Muscle layer of duodenum (tissue), 2 donors: ENCODE measurements around the gene SOCS4.
"Not testable (repeated sequence)": the region's sequence is repeated elsewhere in the genome, so short reads cannot be mapped to it uniquely, and the experiment has no call there.

ENCODE experiments used
- H3K27ac ChIP-seq: one replicate; pipeline ENCODE4 v1.7.0; 2013; ENCODE audit warnings: mild to moderate bottlenecking, low read length
- H3K27me3 ChIP-seq: one replicate; pipeline ENCODE4 v1.7.0; 2013; ENCODE audit warnings: low read depth, mild to moderate bottlenecking, control low read depth, low read length
- H3K36me3 ChIP-seq, 2 donors: one replicate each; pipeline ENCODE4 v1.7.0; 2013; ENCODE audit warnings: low read length in 2 of 2, control low read depth in 1 of 2, mild to moderate bottlenecking in 1 of 2; ENCODE audit not compliant: insufficient read depth in 2 of 2, control insufficient read depth in 1 of 2
- H3K4me1 ChIP-seq, 2 donors: one replicate each; pipeline ENCODE4 v1.7.0; 2013; ENCODE audit warnings: low read length in 2 of 2, mild to moderate bottlenecking in 2 of 2, control low read depth in 1 of 2, moderate library complexity in 1 of 2; ENCODE audit not compliant: insufficient read depth in 2 of 2, control insufficient read depth in 1 of 2
- H3K4me3 ChIP-seq, 2 donors: one replicate each; pipeline ENCODE4 v1.7.0; 2013; ENCODE audit warnings: low read length in 2 of 2, low read depth in 1 of 2, mild to moderate bottlenecking in 1 of 2
- H3K9me3 ChIP-seq, 2 donors: one replicate each; pipeline ENCODE4 v1.7.0; 2013; ENCODE audit warnings: low read length in 2 of 2, control low read depth in 1 of 2, mild to moderate bottlenecking in 1 of 2; ENCODE audit not compliant: control insufficient read depth in 1 of 2
- donor health status: healthy.

SOCS4 gene

GRCh38 chr14:55071870-55072640 lies 45.0 kb downstream of the SOCS4 start:
- Histone ChIP-seq H3K27ac (peak overlapping the region; percentile 48), H3K4me3 (no peak overlapping the region), H3K36me3 (peaks cover 0 to 18% of the 10 kb centered on the region in 2 donors), H3K4me1 (peaks cover 2 to 21% of the 10 kb centered on the region in 2 donors), H3K27me3 (no peaks in the 10 kb centered on the region), H3K9me3 (no peaks in the 10 kb centered on the region)

GRCh38 chr14:55073856-55074255 lies 46.8 kb downstream of the SOCS4 start:
- Histone ChIP-seq H3K9me3 (no peaks in the 10 kb centered on the region), H3K4me1 (peaks cover 3 to 21% of the 10 kb centered on the region in 2 donors), H3K27ac (no peak overlapping the region), H3K4me3 (no peak overlapping the region), H3K27me3 (no peaks in the 10 kb centered on the region), H3K36me3 (peaks cover 0 to 11% of the 10 kb centered on the region in 2 donors)

GRCh38 chr14:55074662-55075061 lies 47.6 kb downstream of the SOCS4 start:
- H3K27ac ChIP-seq, result no peak overlapping the region
- no peaks in the 10 kb centered on the region for H3K27me3 ChIP-seq
- H3K4me1 ChIP-seq, result peaks cover 3 to 21% of the 10 kb centered on the region in 2 donors
- no peaks in the 10 kb centered on the region for H3K9me3 ChIP-seq
- H3K36me3 ChIP-seq, result peaks cover 0 to 9% of the 10 kb centered on the region in 2 donors
- no peak overlapping the region for H3K4me3 ChIP-seq

- Histone ChIP-seq H3K9me3 (no peaks in the 10 kb centered on the region), H3K36me3 (peaks cover 0 to 6% of the 10 kb centered on the region in 2 donors), H3K27me3 (no peaks in the 10 kb centered on the region), H3K4me3 (no peak overlapping the region), H3K27ac (no peak overlapping the region), H3K4me1 (peaks cover 3 to 21% of the 10 kb centered on the region in 2 donors)
Observed at GRCh38 chr14:55075628-55076175, 48.7 kb downstream of the SOCS4 start.

GRCh38 chr14:55077170-55078151 lies 50.4 kb downstream of the SOCS4 start:
- peaks cover 0 to 3% of the 10 kb centered on the region in 2 donors for H3K36me3 ChIP-seq
- H3K27me3 ChIP-seq, result no peaks in the 10 kb centered on the region
- peak overlapping the region; percentile 74 for H3K27ac ChIP-seq
- H3K4me1 ChIP-seq, result peaks cover 3 to 11% of the 10 kb centered on the region in 2 donors
- no peaks in the 10 kb centered on the region for H3K9me3 ChIP-seq
- H3K4me3 ChIP-seq, result no peak overlapping the region

- not testable (repeated sequence) for H3K4me3 ChIP-seq, H3K36me3 ChIP-seq, H3K4me1 ChIP-seq, H3K27me3 ChIP-seq, H3K9me3 ChIP-seq, H3K27ac ChIP-seq
Observed at GRCh38 chr14:55079961-55080360, 52.9 kb downstream of the SOCS4 start.

GRCh38 chr14:55084401-55085059 lies 57.5 kb downstream of the SOCS4 start:
- no peak overlapping the region for H3K27ac ChIP-seq
- H3K36me3 ChIP-seq, result no peaks in the 10 kb centered on the region
- H3K9me3 ChIP-seq, result no peaks in the 10 kb centered on the region
- no peak overlapping the region for H3K4me3 ChIP-seq
- no peaks in the 10 kb centered on the region for H3K27me3 ChIP-seq
- no peaks in the 10 kb centered on the region for H3K4me1 ChIP-seq

- Histone ChIP-seq H3K4me3 (no peak overlapping the region), H3K27ac (no peak overlapping the region), H3K36me3 (no peaks in the 10 kb centered on the region), H3K4me1 (peaks cover 0 to 2% of the 10 kb centered on the region in 2 donors), H3K9me3 (no peaks in the 10 kb centered on the region), H3K27me3 (no peaks in the 10 kb centered on the region)
Observed at GRCh38 chr14:55085060-55085660, 58.1 kb downstream of the SOCS4 start.

GRCh38 chr14:55086938-55087337 lies 59.9 kb downstream of the SOCS4 start:
- Histone ChIP-seq H3K4me1 (peaks cover 0 to 2% of the 10 kb centered on the region in 2 donors), H3K9me3 (no peaks in the 10 kb centered on the region), H3K27ac (no peak overlapping the region), H3K27me3 (no peaks in the 10 kb centered on the region), H3K36me3 (no peaks in the 10 kb centered on the region), H3K4me3 (no peak overlapping the region)

- peaks cover 0 to 2% of the 10 kb centered on the region in 2 donors for H3K4me1 ChIP-seq
- H3K9me3 ChIP-seq, result no peaks in the 10 kb centered on the region
- no peaks in the 10 kb centered on the region for H3K27me3 ChIP-seq
- no peak overlapping the region for H3K27ac ChIP-seq
- H3K4me3 ChIP-seq, result no peak overlapping the region
- H3K36me3 ChIP-seq, result no peaks in the 10 kb centered on the region
Observed at GRCh38 chr14:55088356-55088755, 61.3 kb downstream of the SOCS4 start.
